Measurements from ENCODE around the gene SCTR.
A peak's percentile ranks its signal among the peaks of the same experiment; 100 is the strongest.

Gene SCTR

DNA sequence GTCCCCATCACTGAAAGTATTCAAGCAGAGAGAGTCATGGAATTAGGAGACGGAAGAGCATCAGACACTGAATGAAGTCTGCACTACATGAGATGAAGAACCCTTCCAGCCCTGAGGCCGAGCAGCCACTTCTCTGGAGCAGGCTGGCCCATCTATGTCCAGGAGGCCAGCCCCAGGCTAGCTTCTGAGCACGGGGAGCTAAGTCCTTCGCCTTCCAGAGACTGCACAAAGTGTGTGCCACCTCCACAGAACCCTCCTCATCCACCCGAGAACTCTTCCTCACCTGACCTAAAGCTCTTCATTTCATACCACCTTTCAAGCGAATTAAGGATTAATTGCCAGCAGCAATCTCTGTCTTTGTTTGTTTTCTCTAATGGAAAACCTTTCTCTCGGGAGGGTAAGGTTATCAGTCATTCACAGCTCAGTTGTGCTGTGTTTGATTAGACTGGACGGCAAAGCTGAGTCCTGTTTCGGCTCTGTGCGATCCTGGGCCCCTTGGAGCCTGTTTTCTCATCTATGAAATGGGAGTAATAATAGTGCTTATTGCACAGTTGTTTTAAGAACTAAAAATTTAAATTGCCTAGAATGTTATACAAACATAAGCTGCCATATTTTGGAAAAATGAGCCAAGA is 38.0 kb downstream of the SCTR start:
- Histone ChIP-seq H4K20me1 (peaks cover 0 to 9% (median 0%) of the 10 kb centered on the region in 11 experiments; a peak in 1 of 22 replicates), H3K27me3 (no peaks in the 10 kb centered on the region), H3K9ac (no peak overlapping the region), H3K36me3 (no peaks in the 10 kb centered on the region), H3K4me2 (no peak overlapping the region), H3K4me1 (peaks cover 21 to 44% (median 34%) of the 10 kb centered on the region in 10 experiments), H3K9me3 (replicated peaks in 1 of 11) (no peaks in the 10 kb centered on the region), H3K4me3 (no peak overlapping the region), H3K27ac (no peak overlapping the region)
- no peak for TF ChIP-seq Cebpa-rat (IDR thresholded peaks at IDR 0.05)

DNA sequence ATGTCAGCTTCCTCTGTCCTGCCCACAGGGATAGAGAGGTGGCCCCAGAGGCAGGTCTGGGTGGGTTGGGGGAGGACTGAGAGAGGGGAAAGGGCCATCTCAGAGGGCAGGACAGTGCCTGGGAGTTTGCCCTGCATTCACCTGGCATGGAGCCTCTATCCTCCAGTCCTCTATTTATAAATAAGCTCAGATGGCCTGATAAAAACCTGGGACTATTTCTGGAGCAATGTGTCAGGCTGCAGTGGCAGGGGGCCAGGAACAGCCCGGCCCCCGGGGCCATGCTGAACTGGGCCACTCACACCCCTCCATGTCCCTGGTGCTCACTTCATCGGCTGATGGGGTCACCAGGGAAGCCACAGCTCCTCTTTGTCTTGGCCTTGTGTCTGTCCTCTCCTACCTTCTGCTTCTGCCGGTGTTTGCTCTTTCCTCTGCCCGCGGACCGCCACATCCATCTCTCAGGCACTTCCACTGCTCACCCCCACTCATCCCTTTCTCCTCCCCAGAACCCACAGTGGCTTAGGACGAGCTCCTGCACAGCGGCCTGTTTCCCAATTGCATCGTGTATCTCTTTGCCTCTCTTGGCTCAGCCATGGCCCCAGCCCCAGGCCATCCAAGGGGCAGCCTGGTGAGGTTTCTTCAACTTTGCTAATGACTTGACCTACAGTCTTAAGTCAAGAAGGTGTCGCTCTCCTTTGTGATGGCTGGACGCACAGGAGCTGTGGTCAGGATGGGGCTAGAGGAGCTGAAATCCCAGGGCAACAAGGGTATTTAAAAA is 38.8 kb downstream of the SCTR start:
- Histone ChIP-seq H3K27me3 (no peaks in the 10 kb centered on the region), H3K27ac (no peak overlapping the region), H3K4me3 (no peak overlapping the region), H3K9me3 (replicated peaks in 1 of 11) (no peaks in the 10 kb centered on the region), H3K4me2 (no peak overlapping the region), H3K9ac (no peak overlapping the region), H3K36me3 (no peaks in the 10 kb centered on the region), H3K4me1 (peaks cover 21 to 44% (median 34%) of the 10 kb centered on the region in 10 experiments), H4K20me1 (peaks cover 0 to 9% (median 0%) of the 10 kb centered on the region in 11 experiments; a peak in 1 of 22 replicates)
- TF ChIP-seq Cebpa-rat (IDR thresholded peaks at IDR 0.05), result no peak

DNA sequence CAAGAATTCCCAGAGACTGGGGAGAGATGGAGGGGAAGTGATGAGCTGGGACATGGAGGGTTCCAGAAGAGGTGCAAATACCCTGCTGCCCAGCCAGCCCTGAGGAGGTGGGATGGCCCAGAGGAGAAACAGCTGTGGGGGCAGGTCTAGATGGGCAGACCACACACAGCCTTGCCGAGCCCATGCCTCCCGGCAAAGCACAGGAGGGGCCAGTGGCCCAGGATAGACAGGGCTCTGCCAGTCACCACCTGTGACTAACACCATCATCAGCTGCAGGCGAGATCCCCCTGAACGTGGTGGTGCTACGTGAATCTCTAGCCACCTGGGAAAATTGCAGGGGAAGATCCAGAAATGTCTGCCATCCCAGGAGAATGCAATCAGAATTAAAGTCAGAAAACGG is 39.4 kb downstream of the SCTR start:
- H3K4me2 ChIP-seq, result no peak overlapping the region

DNA sequence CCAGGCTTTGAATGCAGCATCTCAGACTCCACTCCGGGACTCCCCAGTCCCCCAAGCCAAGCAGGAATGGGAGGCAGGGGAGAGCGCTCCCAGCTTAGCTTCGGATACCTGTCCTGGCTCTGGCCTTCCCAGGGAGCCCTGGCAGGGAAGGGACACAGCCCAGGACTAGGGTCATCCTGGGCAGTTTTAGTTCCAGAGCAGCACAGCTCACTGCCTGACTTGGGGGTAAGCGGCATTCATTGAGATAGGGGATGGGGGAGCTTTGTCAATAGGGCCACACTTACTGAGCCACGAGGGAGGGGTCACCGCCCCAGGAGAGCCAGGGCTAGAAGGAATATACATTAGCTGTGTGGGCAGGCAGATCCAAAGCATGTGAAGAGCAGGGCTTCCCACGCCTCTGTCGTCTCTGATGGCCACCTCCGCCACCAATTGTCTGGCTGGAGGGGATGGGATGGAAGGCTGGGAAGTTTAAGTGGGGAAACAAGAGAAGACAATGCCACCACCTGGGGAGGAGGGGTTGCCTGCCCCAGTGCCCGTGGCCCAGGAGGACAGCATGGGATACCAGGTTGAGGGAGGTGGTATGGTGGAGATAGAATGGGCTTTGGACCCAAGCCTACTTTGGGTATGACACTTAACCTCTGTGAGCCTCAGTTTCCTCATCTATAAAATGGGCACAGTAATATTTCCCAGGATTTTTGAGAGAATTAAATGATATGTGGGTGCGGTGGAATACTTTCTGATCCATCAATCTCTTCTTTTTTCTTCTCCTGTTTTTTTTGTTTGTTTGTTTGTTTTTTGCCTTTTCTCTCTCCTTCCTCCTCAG is 40.2 kb downstream of the SCTR start:
- no peaks in the 10 kb centered on the region for H3K27me3 ChIP-seq
- peaks cover 21 to 44% (median 34%) of the 10 kb centered on the region in 10 experiments for H3K4me1 ChIP-seq
- peak overlapping the region in 4 of 11 experiments; percentile 30 to 74 (median 55); a peak in 4 of 22 replicates for H3K4me2 ChIP-seq
- no peaks in the 10 kb centered on the region for H3K36me3 ChIP-seq
- no peak overlapping the region for H3K27ac ChIP-seq
- H3K9ac ChIP-seq, result no peak overlapping the region
- no peak overlapping the region for H3K4me3 ChIP-seq
- no peak for TF ChIP-seq Cebpa-rat (IDR thresholded peaks at IDR 0.05)
- peaks cover 0 to 9% (median 0%) of the 10 kb centered on the region in 11 experiments; a peak in 1 of 22 replicates for H4K20me1 ChIP-seq
- H3K9me3 ChIP-seq (replicated peaks in 1 of 11), result no peaks in the 10 kb centered on the region

More for the DNA sequence above, 39.4 kb downstream of the SCTR start:
- Histone ChIP-seq H3K4me1 (peaks cover 21 to 44% (median 34%) of the 10 kb centered on the region in 10 experiments), H3K27me3 (no peaks in the 10 kb centered on the region), H3K36me3 (no peaks in the 10 kb centered on the region), H3K4me3 (no peak overlapping the region), H3K27ac (no peak overlapping the region), H3K9me3 (replicated peaks in 1 of 11) (no peaks in the 10 kb centered on the region), H4K20me1 (peaks cover 0 to 9% (median 0%) of the 10 kb centered on the region in 11 experiments; a peak in 1 of 22 replicates), H3K9ac (no peak overlapping the region)
- no peak for TF ChIP-seq Cebpa-rat (IDR thresholded peaks at IDR 0.05)

DNA sequence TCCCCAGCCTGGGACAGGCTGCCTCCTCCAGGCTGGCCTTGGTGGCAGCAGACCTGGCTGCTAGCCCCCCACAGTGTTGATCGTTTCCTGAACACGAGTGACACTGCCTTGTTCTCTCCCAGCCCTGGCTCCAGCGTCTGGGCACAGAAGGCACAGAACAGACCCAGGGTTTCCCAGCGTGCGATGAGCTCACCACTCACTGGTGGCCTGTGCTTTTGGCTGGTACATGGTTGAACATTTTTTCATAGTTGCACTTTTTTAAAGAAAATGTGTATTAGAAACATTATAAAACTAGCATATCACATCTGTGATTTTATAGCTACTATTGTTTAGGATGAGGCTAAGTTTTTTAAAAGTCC is 40.9 kb downstream of the SCTR start:
- Histone ChIP-seq H3K4me1 (peaks cover 21 to 44% (median 33%) of the 10 kb centered on the region in 10 experiments), H3K4me3 (no peak overlapping the region), H3K9ac (no peak overlapping the region), H4K20me1 (peaks cover 0 to 9% (median 0%) of the 10 kb centered on the region in 11 experiments; a peak in 1 of 22 replicates), H3K27ac (no peak overlapping the region), H3K27me3 (no peaks in the 10 kb centered on the region), H3K36me3 (no peaks in the 10 kb centered on the region), H3K4me2 (peak overlapping the region in 10 of 11 experiments; percentile 21 to 74 (median 40); a peak in 17 of 22 replicates), H3K9me3 (replicated peaks in 1 of 11) (no peaks in the 10 kb centered on the region)
- no peak for TF ChIP-seq Cebpa-rat (IDR thresholded peaks at IDR 0.05)

DNA sequence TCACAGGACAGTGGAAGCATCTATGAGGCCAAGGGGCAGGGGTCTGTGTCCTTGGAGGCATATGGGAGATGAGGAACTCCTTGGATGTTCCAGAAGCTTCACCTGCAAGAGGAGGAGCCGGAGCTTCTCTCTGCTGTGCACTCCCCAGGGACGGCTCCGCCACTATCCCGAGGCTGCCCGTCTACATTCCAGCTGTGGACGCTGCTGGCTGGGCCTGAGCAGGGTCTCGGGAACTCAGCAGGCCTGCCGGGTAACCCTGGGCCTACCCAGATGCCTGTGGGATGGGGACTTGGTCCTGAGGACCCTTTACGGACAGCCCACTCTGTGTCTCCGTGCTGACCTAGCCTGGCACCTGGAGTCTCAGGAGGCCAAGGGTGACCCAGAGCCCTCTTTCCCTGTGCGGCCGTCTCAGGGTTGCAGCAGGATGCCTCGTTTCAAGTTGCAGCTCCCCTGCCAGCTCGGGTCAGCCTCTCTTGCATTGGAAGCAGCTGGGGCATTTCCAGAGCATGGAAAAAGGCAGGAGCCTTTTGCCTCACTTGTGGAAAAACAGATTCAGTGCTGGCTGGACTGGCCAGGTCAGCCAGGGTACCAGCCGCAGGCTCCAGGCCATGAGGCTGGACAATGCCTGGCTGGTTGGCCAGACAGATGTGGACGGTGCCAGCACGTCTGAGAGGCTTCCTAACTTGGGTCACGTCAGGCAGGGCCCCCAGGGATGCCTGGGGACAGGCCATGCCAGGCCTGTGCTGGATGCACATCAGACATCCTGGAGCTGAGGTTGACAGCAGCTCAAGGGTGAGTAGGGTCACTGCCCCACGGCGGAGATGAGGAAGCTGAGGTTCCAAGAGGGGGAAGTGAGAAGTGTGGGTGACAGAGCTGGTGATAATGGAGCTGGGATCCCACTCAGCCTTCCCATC is 41.5 kb downstream of the SCTR start:
- H3K27ac ChIP-seq, result no peak overlapping the region
- peak overlapping the region; percentile 21 to 74 (median 40); a peak in 20 of 22 replicates for H3K4me2 ChIP-seq
- H3K36me3 ChIP-seq, result no peaks in the 10 kb centered on the region
- no peak for TF ChIP-seq Cebpa-rat (IDR thresholded peaks at IDR 0.05)
- H3K27me3 ChIP-seq, result no peaks in the 10 kb centered on the region
- peaks cover 0 to 9% (median 0%) of the 10 kb centered on the region in 11 experiments; a peak in 1 of 22 replicates for H4K20me1 ChIP-seq
- no peak overlapping the region for H3K9ac ChIP-seq
- no peak overlapping the region for H3K4me3 ChIP-seq
- peaks cover 21 to 38% (median 28%) of the 10 kb centered on the region in 10 experiments for H3K4me1 ChIP-seq
- no peaks in the 10 kb centered on the region for H3K9me3 ChIP-seq (replicated peaks in 1 of 11)

DNA sequence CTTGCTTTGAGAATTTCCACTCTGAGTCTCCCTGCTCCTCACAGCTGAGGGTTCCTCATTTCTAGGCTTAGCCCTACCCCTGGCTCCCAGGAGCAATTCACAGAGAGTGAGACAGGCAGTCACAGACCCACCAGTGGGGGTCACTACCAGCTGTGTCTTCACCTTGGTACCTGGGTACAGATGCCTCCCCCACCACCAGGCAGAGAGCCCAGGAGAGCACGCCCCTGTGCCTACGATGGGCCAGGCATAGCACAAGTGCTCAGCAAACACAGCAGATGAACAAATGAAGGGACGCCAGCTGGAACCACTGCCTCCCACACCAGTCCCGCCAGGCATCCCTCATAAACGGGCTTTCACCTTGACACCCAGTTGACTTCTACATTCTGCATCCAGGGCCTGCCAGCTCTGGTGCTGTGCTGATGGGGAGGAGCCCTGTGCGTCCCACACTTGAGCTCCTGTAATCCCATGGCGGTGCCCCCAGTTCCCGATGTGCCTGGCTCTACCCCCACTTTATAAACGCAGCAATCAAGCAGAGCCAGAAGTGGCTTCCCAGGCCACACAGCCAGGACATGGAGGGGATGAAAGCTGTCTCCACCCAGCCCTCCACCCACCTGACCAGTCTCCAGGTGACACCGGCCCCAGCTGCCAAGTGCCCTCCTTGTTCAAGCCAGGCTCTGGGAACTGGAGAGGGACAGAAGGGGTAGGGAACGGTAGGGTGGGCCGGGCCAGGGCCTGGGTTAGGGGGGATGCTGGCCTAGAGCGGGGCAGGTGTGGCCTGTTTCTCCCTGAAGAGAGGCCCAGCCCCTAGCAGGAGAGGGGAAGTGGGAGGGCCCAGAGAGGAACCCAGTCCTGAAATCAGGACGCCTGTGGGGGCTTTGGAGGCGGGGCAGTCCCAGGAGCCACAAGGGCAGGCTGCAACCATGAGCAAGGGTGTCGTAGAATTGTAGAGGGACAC is 42.5 kb downstream of the SCTR start:
- H4K20me1 ChIP-seq, result peaks cover 0 to 9% (median 0%) of the 10 kb centered on the region in 11 experiments; a peak in 2 of 22 replicates
- H3K9ac ChIP-seq, result no peak overlapping the region
- no peak overlapping the region for H3K4me3 ChIP-seq
- H3K27ac ChIP-seq, result no peak overlapping the region
- peak overlapping the region; percentile 21 to 74 (median 40); a peak in 16 of 22 replicates for H3K4me2 ChIP-seq
- no peaks in the 10 kb centered on the region for H3K27me3 ChIP-seq
- TF ChIP-seq Cebpa-rat (IDR thresholded peaks at IDR 0.05), result no peak
- H3K9me3 ChIP-seq (replicated peaks in 1 of 11), result no peaks in the 10 kb centered on the region
- H3K36me3 ChIP-seq, result no peaks in the 10 kb centered on the region
- H3K4me1 ChIP-seq, result peaks cover 15 to 29% (median 22%) of the 10 kb centered on the region in 10 experiments
